Measurements from ENCODE around the gene WBP1.
"Not testable (repeated sequence)": the region's sequence is repeated elsewhere in the genome, so short reads cannot be mapped to it uniquely, and the experiment has no call there.

Gene WBP1

DNA sequence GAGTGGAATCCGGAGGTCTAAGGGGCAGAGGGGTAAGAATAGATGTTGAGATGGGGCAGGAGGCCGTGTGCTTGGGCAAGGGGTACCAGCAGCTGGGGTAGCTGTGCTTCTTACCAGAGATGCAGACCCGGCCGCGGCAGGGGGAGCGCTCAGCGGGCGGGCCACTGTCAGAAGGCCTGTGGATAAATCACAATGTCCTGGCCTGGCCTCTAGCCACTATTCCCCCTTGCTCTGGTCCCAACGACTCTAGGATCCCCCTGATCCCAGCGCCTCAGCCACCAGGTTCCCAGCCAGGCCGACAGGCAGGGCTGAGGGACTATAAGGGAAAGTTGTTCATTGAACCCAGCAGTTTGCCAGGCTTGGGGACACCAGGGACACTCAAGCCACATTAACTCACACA lies 27.7 kb upstream of the WBP1 start:
- no peak overlapping the region for H3K4me3 ChIP-seq (ENCODE audit: low read length)
- H3K27me3 ChIP-seq (ENCODE audit: control insufficient read depth, insufficient read depth, low read length), result no peaks in the 10 kb centered on the region
- no peak overlapping the region for H3K9ac ChIP-seq (ENCODE audit: low read length)
- H3K36me3 ChIP-seq (ENCODE audit: control insufficient read depth, insufficient read depth, low read length), result peaks cover 5% of the 10 kb centered on the region
- H3K9me3 ChIP-seq (ENCODE audit: control insufficient read depth, low read length), result no peaks in the 10 kb centered on the region
- H3K4me1 ChIP-seq (ENCODE audit: control insufficient read depth, insufficient read depth, low read length), result peaks cover 16% of the 10 kb centered on the region

DNA sequence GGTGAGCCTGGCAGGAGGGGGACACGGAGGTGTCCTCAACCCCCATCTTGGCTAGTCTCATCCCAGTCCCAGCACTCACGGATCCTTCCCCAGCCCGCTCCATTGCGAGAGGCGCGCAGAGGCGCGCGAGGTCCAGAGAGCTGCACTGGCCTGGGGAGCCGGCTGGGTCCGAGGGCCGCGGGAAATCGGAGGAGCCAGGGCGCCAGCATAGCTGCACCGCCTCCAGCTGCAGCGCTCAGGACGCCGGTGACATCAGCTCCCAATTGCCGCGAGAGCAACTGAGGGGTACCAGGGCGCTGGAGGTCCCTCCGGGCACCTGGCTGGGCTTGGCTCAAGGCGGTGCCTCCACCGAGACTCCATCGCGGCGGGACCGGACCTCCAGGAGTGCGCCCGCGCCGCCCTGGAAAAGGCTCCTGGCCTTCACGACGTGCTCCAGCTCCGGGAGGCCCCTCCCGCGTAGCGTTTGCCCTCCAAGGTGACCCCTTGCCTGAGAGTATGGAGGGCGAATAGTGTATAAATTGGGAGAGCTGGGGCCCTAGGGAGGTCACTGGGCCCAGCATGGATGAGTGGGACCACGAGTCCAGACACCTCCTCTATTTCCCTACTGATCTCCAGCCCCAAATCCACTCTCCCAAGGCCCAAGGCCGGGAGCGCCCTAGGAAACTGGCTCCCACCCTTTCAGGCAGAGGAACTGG lies 22.0 kb upstream of the WBP1 start:
- Histone ChIP-seq H3K36me3 (ENCODE audit: control insufficient read depth, insufficient read depth, low read length) (no peaks in the 10 kb centered on the region), H3K4me3 (ENCODE audit: low read length) (no peak overlapping the region), H3K27me3 (ENCODE audit: control insufficient read depth, insufficient read depth, low read length) (peaks cover 6% of the 10 kb centered on the region), H3K9ac (ENCODE audit: low read length) (no peak overlapping the region), H3K9me3 (ENCODE audit: control insufficient read depth, low read length) (no peaks in the 10 kb centered on the region), H3K4me1 (ENCODE audit: control insufficient read depth, insufficient read depth, low read length) (peaks cover 21% of the 10 kb centered on the region)

DNA sequence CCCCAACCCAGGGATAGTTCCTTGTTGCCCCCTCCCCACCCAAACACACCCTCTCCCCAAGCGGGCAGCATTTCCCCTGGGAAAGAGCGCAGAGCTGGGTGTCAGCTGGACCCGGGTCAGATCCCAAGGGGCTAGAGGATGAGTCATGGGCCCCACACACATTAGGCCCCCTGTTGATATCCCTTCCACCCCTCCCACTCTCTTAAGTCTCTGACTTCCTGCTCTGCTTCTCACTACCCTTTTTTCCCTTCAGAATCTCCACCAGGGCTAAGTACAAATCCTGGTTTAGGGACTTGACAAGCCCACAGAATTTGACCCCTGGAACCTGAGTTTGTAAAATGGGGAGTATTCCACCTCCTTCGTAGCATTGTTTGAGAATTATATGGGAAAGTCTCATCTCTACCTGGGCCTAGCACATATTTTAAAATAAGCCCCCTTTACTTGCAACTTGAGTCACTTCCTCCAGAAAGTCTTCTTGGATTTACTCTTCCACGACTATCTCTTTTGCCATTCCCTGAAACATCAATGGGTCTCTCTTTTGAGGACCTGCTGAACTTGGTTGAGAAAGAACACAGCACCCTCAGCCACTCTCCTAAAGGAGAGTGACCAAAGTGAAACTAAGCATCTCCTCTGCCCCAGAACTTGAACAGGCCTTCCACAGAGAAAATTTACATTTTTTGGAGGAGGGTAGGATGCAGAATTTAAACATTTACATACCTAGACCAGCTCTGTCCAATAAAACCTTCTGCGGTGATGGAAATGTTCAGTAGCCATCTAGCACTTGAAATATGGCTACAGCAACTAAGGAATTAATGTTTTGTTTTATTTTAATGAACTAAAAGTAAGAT lies 21.2 kb upstream of the WBP1 start:
- H3K4me1 ChIP-seq (ENCODE audit: control insufficient read depth, insufficient read depth, low read length), result peaks cover 26% of the 10 kb centered on the region
- no peaks in the 10 kb centered on the region for H3K9me3 ChIP-seq (ENCODE audit: control insufficient read depth, low read length)
- peaks cover 9% of the 10 kb centered on the region for H3K27me3 ChIP-seq (ENCODE audit: control insufficient read depth, insufficient read depth, low read length)
- no peak overlapping the region for H3K9ac ChIP-seq (ENCODE audit: low read length)
- no peak overlapping the region for H3K4me3 ChIP-seq (ENCODE audit: low read length)
- H3K36me3 ChIP-seq (ENCODE audit: control insufficient read depth, insufficient read depth, low read length), result no peaks in the 10 kb centered on the region

DNA sequence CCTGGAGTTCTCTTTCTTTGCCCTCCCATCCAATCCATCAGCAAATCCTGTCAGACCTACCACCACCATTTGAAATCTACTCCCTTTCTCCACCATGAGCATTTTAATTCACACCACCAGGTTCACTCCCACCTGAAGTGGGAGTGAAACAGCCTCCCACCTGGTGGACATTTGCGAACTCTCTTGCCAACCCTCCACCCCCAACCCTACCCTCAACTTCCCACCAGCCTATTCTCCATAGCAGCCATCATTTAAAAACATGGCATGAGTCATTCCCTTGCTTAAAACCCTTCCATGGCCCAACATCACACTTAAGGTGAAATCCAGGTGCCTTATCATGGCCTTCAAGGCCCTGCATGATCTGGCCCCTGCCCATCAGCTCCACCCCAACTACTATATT lies 20.0 kb upstream of the WBP1 start:
- no peaks in the 10 kb centered on the region for H3K36me3 ChIP-seq (ENCODE audit: control insufficient read depth, insufficient read depth, low read length)
- H3K9ac ChIP-seq (ENCODE audit: low read length), result no peak overlapping the region
- peaks cover 9% of the 10 kb centered on the region for H3K27me3 ChIP-seq (ENCODE audit: control insufficient read depth, insufficient read depth, low read length)
- no peak overlapping the region for H3K4me3 ChIP-seq (ENCODE audit: low read length)
- peaks cover 33% of the 10 kb centered on the region for H3K4me1 ChIP-seq (ENCODE audit: control insufficient read depth, insufficient read depth, low read length)
- no peaks in the 10 kb centered on the region for H3K9me3 ChIP-seq (ENCODE audit: control insufficient read depth, low read length)

DNA sequence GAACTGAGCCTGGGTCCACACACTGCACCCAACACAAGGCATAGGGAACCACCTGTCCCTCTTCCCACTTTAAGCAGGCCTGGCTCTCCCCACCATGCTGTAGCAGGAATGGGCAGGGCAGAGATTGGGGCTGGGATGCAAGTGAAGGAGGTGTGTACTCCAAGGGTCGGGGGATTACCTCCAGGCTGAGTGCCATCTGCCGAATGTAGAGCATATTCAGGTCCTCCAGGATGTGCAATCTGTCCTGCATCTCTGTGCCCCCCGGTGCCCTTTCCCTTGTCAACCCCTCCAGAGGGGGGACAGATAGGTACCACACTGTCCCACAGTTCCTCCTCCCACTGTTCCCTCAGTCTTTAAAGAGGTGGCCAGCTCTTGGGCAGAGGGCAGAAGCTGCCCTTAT lies 18.9 kb upstream of the WBP1 start:
- H3K9me3 ChIP-seq (ENCODE audit: control insufficient read depth, low read length), result no peaks in the 10 kb centered on the region
- H3K36me3 ChIP-seq (ENCODE audit: control insufficient read depth, insufficient read depth, low read length), result no peaks in the 10 kb centered on the region
- peak overlapping the region; percentile 77 for H3K9ac ChIP-seq (ENCODE audit: low read length)
- peaks cover 9% of the 10 kb centered on the region for H3K27me3 ChIP-seq (ENCODE audit: control insufficient read depth, insufficient read depth, low read length)
- peaks cover 33% of the 10 kb centered on the region for H3K4me1 ChIP-seq (ENCODE audit: control insufficient read depth, insufficient read depth, low read length)
- no peak overlapping the region for H3K4me3 ChIP-seq (ENCODE audit: low read length)

DNA sequence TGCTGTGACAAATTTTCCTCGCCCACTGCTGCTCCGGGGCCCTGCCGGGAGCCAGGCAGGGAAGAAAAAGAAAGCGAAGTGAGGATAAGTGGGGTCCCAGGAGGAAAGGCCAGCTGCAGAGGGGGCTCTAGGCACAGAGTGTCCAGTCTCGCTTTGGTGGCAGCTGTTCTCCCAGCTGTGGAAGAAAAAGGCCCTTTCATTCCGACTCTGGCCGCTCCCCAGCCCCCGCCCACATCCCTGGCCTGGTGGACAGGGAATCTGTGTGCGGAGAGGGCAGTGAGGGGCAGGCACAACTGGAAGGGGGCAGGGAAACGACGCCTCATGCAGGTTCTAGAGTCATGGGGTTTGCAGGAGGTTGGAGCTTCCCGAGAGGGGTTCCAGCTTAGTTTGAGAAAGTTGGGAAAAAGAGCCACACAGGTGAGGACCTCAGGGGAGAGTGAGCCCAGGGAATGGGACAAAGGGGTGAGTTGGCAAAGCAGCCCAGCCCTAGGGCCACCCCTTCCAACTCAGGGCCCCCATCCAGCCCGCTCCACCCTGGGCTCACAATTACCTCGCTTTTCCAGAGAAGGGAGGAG lies 18.3 kb upstream of the WBP1 start:
- Histone ChIP-seq H3K4me3 (ENCODE audit: low read length) (peak overlapping the region; percentile 21), H3K4me1 (ENCODE audit: control insufficient read depth, insufficient read depth, low read length) (peaks cover 33% of the 10 kb centered on the region), H3K27me3 (ENCODE audit: control insufficient read depth, insufficient read depth, low read length) (peaks cover 9% of the 10 kb centered on the region), H3K9ac (ENCODE audit: low read length) (peak overlapping the region; percentile 77), H3K36me3 (ENCODE audit: control insufficient read depth, insufficient read depth, low read length) (no peaks in the 10 kb centered on the region), H3K9me3 (ENCODE audit: control insufficient read depth, low read length) (no peaks in the 10 kb centered on the region)

DNA sequence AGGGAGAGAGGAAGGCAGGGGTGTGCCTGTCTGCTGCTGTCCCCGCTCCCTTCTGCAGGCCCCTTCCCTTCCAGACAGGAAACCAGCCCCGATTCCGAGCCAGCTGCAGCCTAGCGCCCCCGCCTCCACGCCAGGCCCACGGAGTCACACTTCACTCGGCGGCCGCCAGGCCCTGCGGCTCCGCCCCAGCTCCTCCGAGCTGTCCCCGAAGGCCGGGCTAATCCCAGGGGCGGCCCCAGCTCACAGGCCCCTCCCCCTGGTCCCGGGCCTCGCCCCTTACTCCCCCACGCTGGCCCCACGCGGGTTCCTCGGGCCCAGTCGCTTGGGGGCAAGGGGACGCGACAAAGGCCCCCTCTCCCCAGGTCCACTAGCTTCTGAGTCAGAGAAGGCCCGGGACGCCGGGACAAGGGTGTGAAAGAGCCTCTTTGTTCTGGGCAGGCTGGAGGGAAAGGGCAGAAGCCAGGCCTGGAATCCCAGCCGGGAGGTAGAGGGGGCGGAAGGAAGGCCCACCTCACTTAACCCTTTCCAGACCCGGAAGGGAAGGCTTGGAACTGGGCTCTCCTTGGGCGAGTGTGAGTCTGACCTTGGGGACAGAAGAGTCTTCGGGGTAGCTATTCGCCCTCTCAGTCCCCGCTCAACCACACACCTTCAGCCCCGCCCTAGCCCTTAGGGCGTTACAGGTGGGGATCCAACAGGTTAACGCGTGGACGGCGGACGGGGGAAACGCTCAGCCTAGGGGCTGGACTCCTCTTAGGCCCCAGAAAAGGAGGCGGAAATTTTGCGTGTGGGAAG lies 17.7 kb upstream of the WBP1 start:
- peak overlapping the region; percentile 77 for H3K9ac ChIP-seq (ENCODE audit: low read length)
- H3K27me3 ChIP-seq (ENCODE audit: control insufficient read depth, insufficient read depth, low read length), result peaks cover 9% of the 10 kb centered on the region
- H3K36me3 ChIP-seq (ENCODE audit: control insufficient read depth, insufficient read depth, low read length), result no peaks in the 10 kb centered on the region
- peaks cover 33% of the 10 kb centered on the region for H3K4me1 ChIP-seq (ENCODE audit: control insufficient read depth, insufficient read depth, low read length)
- H3K9me3 ChIP-seq (ENCODE audit: control insufficient read depth, low read length), result no peaks in the 10 kb centered on the region
- peak overlapping the region; percentile 63 for H3K4me3 ChIP-seq (ENCODE audit: low read length)

DNA sequence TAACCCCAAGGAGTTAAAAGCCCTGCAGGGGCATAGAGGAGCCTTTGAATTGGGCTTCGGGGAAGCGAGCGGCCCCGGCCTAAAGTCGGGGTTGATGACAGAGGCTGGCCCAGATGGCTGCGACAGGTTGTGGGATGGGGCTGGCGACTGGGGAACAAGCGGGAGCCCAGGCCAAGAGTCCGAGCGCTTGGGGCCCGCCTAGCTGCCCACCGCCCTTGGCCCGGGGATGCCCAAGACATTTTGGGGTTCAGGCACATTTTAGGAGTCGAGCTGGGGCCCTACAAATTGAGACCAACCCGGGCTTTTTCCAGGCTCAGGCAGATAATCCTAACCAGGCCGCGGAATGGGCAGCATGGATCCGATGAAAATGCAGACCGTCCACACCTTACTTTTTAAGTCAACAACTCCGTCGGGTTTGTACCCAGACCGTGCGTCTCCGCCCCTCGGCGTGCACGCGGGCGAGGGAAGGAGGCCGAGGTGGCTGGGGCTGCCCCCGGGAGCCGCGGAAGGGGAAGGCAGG lies 17.0 kb upstream of the WBP1 start:
- no peaks in the 10 kb centered on the region for H3K36me3 ChIP-seq (ENCODE audit: control insufficient read depth, insufficient read depth, low read length)
- no peaks in the 10 kb centered on the region for H3K9me3 ChIP-seq (ENCODE audit: control insufficient read depth, low read length)
- H3K9ac ChIP-seq (ENCODE audit: low read length), result peak overlapping the region; percentile 77
- peak overlapping the region; percentile 63 for H3K4me3 ChIP-seq (ENCODE audit: low read length)
- H3K27me3 ChIP-seq (ENCODE audit: control insufficient read depth, insufficient read depth, low read length), result peaks cover 9% of the 10 kb centered on the region
- peaks cover 33% of the 10 kb centered on the region for H3K4me1 ChIP-seq (ENCODE audit: control insufficient read depth, insufficient read depth, low read length)

DNA sequence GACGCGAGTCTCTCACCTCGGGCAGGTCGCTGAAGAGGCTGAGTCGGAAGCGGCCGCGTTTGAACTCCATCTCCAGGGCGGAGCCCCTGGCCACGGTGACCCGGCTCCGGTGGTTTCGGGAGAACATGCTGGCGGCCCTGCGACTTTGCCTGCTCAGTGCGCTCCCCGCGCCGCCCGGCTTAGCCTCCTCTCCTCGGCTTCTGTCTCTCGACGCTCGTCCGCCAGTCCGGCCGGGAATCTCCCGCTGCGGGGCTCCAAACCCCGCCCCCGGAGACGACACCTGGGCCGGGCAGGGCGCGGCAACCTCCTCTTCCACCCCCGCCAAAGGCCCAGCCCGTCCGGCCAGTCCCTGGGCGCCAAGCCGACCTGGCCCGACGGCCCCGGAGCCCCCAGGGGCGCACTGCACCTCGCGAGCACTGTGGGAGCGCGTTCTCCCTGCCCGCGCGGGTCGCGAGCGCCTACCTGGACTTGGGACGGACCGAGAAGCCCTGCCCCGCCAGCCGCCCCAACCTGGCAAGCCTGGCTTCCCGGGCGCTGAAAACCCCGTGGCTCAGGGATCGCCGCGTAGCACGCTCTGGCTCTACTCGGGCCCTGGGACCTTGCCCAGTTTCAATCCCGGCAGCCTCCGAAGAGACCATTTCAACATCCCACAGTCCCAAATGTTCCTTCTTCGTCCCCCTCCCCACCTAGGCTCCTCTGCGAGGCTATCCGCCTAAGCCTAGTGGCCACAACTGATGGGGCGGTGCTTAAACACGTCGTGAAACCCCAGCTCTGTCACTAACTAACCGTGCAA lies 16.4 kb upstream of the WBP1 start, which contains the start of gene RTKN:
RTKN (minus strand) TSS at position 248 of the 793 bp plus-strand sequence; CDS start at position 127, 121 bp downstream.
- H3K9me3 ChIP-seq (ENCODE audit: control insufficient read depth, low read length), result no peaks in the 10 kb centered on the region
- no peaks in the 10 kb centered on the region for H3K36me3 ChIP-seq (ENCODE audit: control insufficient read depth, insufficient read depth, low read length)
- peaks cover 33% of the 10 kb centered on the region for H3K4me1 ChIP-seq (ENCODE audit: control insufficient read depth, insufficient read depth, low read length)
- H3K4me3 ChIP-seq (ENCODE audit: low read length), result peak within 1 kb of the TSS; percentile 63
- H3K9ac ChIP-seq (ENCODE audit: low read length), result peak within 1 kb of the TSS; percentile 77
- peaks cover 9% of the 10 kb centered on the region for H3K27me3 ChIP-seq (ENCODE audit: control insufficient read depth, insufficient read depth, low read length)

DNA sequence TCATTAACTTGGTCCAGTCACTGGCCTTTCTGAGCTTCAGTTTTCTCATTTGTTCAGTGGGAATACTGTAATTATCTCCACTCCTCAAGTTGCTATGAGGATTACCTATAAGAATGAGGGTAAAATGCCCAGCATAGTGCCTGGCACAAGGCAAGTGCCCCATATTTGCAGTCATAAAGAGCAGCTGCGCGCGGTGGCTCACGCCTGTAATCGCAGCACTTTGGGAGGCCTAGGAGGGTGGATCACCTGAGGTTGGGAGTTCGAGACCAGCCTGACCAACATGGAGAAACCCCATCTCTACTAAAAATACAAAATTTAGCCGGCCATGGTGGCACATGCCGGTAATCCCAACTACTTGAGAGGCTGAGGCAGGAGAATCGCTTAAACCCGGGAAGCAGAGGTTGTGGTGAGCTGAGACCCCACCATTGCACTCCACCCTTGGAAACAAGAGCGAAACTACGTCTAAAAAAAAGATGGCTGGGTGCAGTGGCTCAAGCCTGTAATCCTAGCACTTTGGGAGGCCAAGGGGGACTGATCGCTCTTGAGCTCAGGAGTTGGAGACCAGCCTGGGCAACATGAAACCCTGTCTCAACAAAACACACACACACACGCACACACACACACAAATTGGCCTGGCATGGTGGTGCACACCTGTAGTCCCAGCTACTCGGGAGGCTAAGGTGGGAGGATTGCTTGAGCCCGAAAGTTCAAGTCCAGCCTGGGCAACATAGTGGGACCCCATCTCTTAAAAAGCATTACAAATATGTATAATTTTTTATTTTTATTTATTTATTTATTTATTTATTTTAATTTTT lies 15.5 kb upstream of the WBP1 start:
- H3K9ac ChIP-seq (ENCODE audit: low read length), result peak overlapping the region; percentile 77
- not testable (repeated sequence) for H3K36me3 ChIP-seq (ENCODE audit: control insufficient read depth, insufficient read depth, low read length); H3K27me3 ChIP-seq (ENCODE audit: control insufficient read depth, insufficient read depth, low read length); H3K9me3 ChIP-seq (ENCODE audit: control insufficient read depth, low read length)
- peaks cover 33% of the 10 kb centered on the region for H3K4me1 ChIP-seq (ENCODE audit: control insufficient read depth, insufficient read depth, low read length)
- H3K4me3 ChIP-seq (ENCODE audit: low read length), result peak overlapping the region; percentile 63

Measured in mucosa of stomach (tissue), 1 donor.